ENCODE measurements around the gene SLC22A1. TPM values are rescaled to one million over a fixed set of nuclear protein-coding genes. Genes with fewer than 3 reads are reported as not detected.

SLC22A1 gene
- total RNA-seq, 4 donors from 2014 or later, result 0.35 to 0.67 (median 0.58) TPM; not detected in 1

DNA sequence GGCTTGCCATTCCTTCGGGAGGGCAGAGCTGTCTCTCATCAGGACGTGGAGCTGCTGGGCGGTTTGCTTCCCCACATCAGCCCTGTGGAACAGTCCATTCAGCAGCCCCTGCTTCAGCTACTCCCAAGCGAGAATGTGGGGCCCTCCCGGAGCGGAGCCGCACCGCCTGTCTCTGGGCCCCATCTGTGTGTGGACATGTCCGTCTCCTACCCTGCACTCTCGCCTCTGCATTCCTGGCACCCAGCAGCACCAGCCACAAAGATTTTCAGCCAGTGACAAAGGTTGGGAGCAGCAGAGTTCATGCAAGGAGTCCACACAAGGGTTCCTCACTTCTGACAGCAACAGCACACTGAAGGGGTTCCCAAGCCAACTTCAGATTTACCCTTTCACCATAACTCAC lies 29.0 kb upstream of the SLC22A1 start:
- no peak for ATAC-seq
- H3K36me3 ChIP-seq, result peaks cover 0 to 97% of the 10 kb centered on the region in 2 donors
- no peaks in the 10 kb centered on the region for H3K27me3 ChIP-seq
- H3K9me3 ChIP-seq, result no peaks in the 10 kb centered on the region
- no peak overlapping the region for H3K27ac ChIP-seq
- no peak overlapping the region for H3K4me3 ChIP-seq
- H3K4me1 ChIP-seq, result peaks cover 0 to 15% (median 0%) of the 10 kb centered on the region in 3 donors
- WGBS, 2 donors (ENCODE audit: low coverage in 1 of 2), result 80 to 100% methylated on average over 1 to 2 of the region's 10 CpGs
- TF ChIP-seq POLR2A (IDR thresholded peaks at IDR 0.05) (no peak), EP300 (IDR thresholded peaks at IDR 0.05) (no peak), POLR2AphosphoS5 (IDR thresholded peaks at IDR 0.05) (no peak)
- TF ChIP-seq, protein P1, sequence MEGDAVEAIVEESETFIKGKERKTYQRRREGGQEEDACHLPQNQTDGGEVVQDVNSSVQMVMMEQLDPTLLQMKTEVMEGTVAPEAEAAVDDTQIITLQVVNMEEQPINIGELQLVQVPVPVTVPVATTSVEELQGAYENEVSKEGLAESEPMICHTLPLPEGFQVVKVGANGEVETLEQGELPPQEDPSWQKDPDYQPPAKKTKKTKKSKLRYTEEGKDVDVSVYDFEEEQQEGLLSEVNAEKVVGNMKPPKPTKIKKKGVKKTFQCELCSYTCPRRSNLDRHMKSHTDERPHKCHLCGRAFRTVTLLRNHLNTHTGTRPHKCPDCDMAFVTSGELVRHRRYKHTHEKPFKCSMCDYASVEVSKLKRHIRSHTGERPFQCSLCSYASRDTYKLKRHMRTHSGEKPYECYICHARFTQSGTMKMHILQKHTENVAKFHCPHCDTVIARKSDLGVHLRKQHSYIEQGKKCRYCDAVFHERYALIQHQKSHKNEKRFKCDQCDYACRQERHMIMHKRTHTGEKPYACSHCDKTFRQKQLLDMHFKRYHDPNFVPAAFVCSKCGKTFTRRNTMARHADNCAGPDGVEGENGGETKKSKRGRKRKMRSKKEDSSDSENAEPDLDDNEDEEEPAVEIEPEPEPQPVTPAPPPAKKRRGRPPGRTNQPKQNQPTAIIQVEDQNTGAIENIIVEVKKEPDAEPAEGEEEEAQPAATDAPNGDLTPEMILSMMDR (IDR thresholded peaks at IDR 0.05), result no peak

DNA sequence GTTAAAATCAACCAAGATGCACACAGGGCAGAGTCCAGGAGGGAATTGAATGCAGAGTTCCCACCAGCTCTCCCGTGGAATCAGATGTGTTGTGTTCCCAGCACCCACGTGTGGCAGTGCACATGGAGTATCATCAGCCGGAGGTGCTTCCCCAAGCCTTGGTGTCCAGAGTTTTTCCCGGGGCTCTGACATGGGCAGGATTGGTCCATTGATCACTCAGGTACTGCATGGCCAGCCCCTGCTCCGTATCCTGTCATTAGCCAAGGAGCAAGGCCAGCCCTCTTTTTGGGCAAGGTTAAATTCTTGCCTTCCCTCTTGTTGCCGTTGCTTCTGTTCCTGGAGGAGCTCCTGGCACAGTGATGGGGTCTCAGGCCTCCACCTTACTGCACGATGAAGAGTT lies 28.6 kb upstream of the SLC22A1 start:
- no peak for ATAC-seq
- H3K9me3 ChIP-seq, result no peaks in the 10 kb centered on the region
- peaks cover 0 to 12% (median 0%) of the 10 kb centered on the region in 3 donors for H3K4me1 ChIP-seq
- 50 to 89% methylated on average over 2 to 5 of the region's 7 CpGs for WGBS, 2 donors (ENCODE audit: low coverage in 1 of 2)
- no peak for TF ChIP-seq POLR2A (IDR thresholded peaks at IDR 0.05)
- no peak for TF ChIP-seq EP300 (IDR thresholded peaks at IDR 0.05)
- TF ChIP-seq POLR2AphosphoS5 (IDR thresholded peaks at IDR 0.05), result no peak
- TF ChIP-seq, protein P1 (IDR thresholded peaks at IDR 0.05), result no peak
- no peak overlapping the region for H3K4me3 ChIP-seq
- no peak overlapping the region for H3K27ac ChIP-seq
- peaks cover 0 to 97% of the 10 kb centered on the region in 2 donors for H3K36me3 ChIP-seq
- no peaks in the 10 kb centered on the region for H3K27me3 ChIP-seq

GRCh38 chr6:160093946-160094345 lies 27.7 kb upstream of the SLC22A1 start:
- no peaks in the 10 kb centered on the region for H3K9me3 ChIP-seq
- no peak for TF ChIP-seq EP300 (IDR thresholded peaks at IDR 0.05)
- TF ChIP-seq, protein P1 (IDR thresholded peaks at IDR 0.05), result no peak
- H3K27ac ChIP-seq, result no peak overlapping the region
- WGBS, 2 donors (ENCODE audit: low coverage in 1 of 2), result 93 to 95% methylated on average over 3 to 4 of the region's 4 CpGs
- no peaks in the 10 kb centered on the region for H3K27me3 ChIP-seq
- peaks cover 0 to 99% of the 10 kb centered on the region in 2 donors for H3K36me3 ChIP-seq
- no peak overlapping the region for H3K4me3 ChIP-seq
- no peak for ATAC-seq
- H3K4me1 ChIP-seq, result peaks cover 0 to 3% (median 0%) of the 10 kb centered on the region in 3 donors

DNA sequence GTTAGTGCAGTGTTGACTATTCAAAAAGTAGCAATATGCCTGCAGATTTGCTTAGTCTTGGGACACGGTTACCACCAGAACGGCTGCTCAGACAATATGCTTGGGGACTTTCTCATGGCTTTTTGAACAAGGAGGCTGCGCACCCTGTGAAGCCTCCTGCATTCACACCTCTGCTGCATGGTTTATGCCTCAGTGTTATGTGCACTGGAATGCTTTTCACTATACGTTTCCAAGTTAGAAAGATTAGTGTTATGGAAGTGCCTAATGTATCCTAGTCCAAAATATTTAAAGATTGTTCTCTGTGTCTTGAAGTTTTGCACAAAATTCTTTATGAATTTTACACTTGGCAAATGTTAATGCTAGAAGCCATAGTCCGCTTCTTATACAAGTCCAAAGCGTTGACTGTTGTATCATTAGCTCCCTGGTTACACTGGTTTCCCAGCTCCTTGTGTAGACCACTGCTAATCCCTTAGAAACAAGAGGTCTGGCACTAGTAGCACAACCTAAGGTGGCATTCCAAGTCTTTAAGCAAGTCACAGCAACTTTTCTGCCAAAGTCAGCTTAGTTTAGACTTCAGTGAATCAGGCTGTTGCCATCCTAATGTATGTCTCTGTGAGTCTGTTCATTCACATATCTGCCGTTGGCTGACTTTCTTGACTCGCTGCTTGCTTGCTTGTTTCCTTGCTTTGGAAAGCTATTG lies 26.3 kb upstream of the SLC22A1 start:
- Histone ChIP-seq H3K9me3 (no peaks in the 10 kb centered on the region), H3K27ac (no peak overlapping the region), H3K36me3 (peaks cover 0 to 94% of the 10 kb centered on the region in 2 donors), H3K4me1 (no peaks in the 10 kb centered on the region), H3K27me3 (no peaks in the 10 kb centered on the region), H3K4me3 (no peak overlapping the region)
- WGBS, 2 donors (ENCODE audit: low coverage in 1 of 2), result 74 to 81% methylated on average over 5 to 6 of the region's 8 CpGs
- no peak for ATAC-seq
- TF ChIP-seq EP300 (IDR thresholded peaks at IDR 0.05), result no peak
- TF ChIP-seq, protein P1 (IDR thresholded peaks at IDR 0.05), result no peak
- no peak for TF ChIP-seq POLR2AphosphoS5 (IDR thresholded peaks at IDR 0.05)
- TF ChIP-seq POLR2A (IDR thresholded peaks at IDR 0.05), result no peak

All from gastroesophageal sphincter (tissue), 4 donors.